ENCODE data around the gene ELL. TPM values are rescaled to one million over a fixed set of nuclear protein-coding genes. Genes with fewer than 3 reads are reported as not detected.

Gene ELL
- total and polyA plus RNA-seq, 9 donors: 1.6 to 22.3 (median 17.0) TPM

Other genes starting within 250 kb of the ELL start
- 10 to 100 TPM in 5 of 7 donors, 1 to 10 TPM in 2; 6.0 to 18.4 (median 11.7) TPM for gene IQCN, start 247.6 kb downstream of the ELL start, total RNA-seq
- gene IQCN, start 247.6 kb downstream of the ELL start, polyA plus RNA-seq: 1 to 10 TPM; 2.5 to 9.3 TPM
- 1,000 to 10,000 TPM in 2 of 7 donors, 100 to 1,000 TPM in 5; 163 to 1,260 (median 581) TPM for gene JUND, start 240.4 kb downstream of the ELL start, total RNA-seq
- gene JUND, start 240.4 kb downstream of the ELL start, polyA plus RNA-seq: 100 to 1,000 TPM in 1 of 2 donors, 10 to 100 TPM in 1; 95.2 to 301 TPM
- 100 to 1,000 TPM in 1 of 7 donors, 10 to 100 TPM in 6; 45.0 to 121 (median 77.3) TPM for gene LSM4, start 199.0 kb downstream of the ELL start, total RNA-seq
- gene LSM4, start 199.0 kb downstream of the ELL start, polyA plus RNA-seq: 10 to 100 TPM; 38.3 to 66.0 TPM
- gene PGPEP1, start 181.5 kb downstream of the ELL start, total RNA-seq: 10 to 100 TPM in 6 of 7 donors, 1 to 10 TPM in 1; 9.3 to 64.5 (median 50.3) TPM
- gene PGPEP1, start 181.5 kb downstream of the ELL start, polyA plus RNA-seq: 10 to 100 TPM; 13.8 to 16.9 TPM
- 10 to 100 TPM in 2 of 7 donors, 1 to 10 TPM in 5; 1.5 to 20.9 (median 3.7) TPM for gene GDF15, start 135.9 kb downstream of the ELL start, total RNA-seq
- gene GDF15, start 135.9 kb downstream of the ELL start, polyA plus RNA-seq: 1 to 10 TPM in 1 of 2 donors, under 1 TPM in 1; 0.67 to 2.7 TPM
- gene LRRC25, start 124.4 kb downstream of the ELL start, total RNA-seq: 1 to 10 TPM; 1.8 to 9.2 (median 2.4) TPM
- 1 to 10 TPM; 1.4 to 3.2 TPM for gene LRRC25, start 124.4 kb downstream of the ELL start, polyA plus RNA-seq
- 100 to 1,000 TPM in 2 of 7 donors, 10 to 100 TPM in 5; 58.9 to 124 (median 88.3) TPM for gene SSBP4, start 102.7 kb downstream of the ELL start, total RNA-seq
- 10 to 100 TPM in 1 of 2 donors, 1 to 10 TPM in 1; 4.6 to 90.3 TPM for gene SSBP4, start 102.7 kb downstream of the ELL start, polyA plus RNA-seq
- 100 to 1,000 TPM in 6 of 7 donors, 10 to 100 TPM in 1; 45.2 to 345 (median 217) TPM for gene ISYNA1, start 83.9 kb downstream of the ELL start, total RNA-seq
- 100 to 1,000 TPM in 1 of 2 donors, 1 to 10 TPM in 1; 9.6 to 144 TPM for gene ISYNA1, start 83.9 kb downstream of the ELL start, polyA plus RNA-seq
- 100 to 1,000 TPM; 198 to 354 (median 290) TPM for gene FKBP8, start 21.5 kb upstream of the ELL start, total RNA-seq
- 100 to 1,000 TPM in 1 of 2 donors, 10 to 100 TPM in 1; 14.1 to 319 TPM for gene FKBP8, start 21.5 kb upstream of the ELL start, polyA plus RNA-seq
- 10 to 100 TPM; 63.5 to 76.7 (median 65.9) TPM for gene KXD1, start 35.8 kb upstream of the ELL start, total RNA-seq
- 10 to 100 TPM; 52.0 to 78.3 TPM for gene KXD1, start 35.8 kb upstream of the ELL start, polyA plus RNA-seq
- gene UBA52, start 49.8 kb upstream of the ELL start, total RNA-seq: 1,000 to 10,000 TPM; 1,269 to 1,882 (median 1,382) TPM
- gene UBA52, start 49.8 kb upstream of the ELL start, polyA plus RNA-seq: 1,000 to 10,000 TPM; 1,409 to 1,581 TPM
- 100 to 1,000 TPM in 2 of 7 donors, 10 to 100 TPM in 5; 46.5 to 146 (median 66.7) TPM for gene REX1BD, start 66.7 kb upstream of the ELL start, total RNA-seq
- 10 to 100 TPM in 1 of 2 donors, 1 to 10 TPM in 1; 5.3 to 89.2 TPM for gene REX1BD, start 66.7 kb upstream of the ELL start, polyA plus RNA-seq
- 1 to 10 TPM in 2 of 7 donors, under 1 TPM in 2, not detected in 3; 0.51 to 1.1 (median 1.0) TPM for gene CRLF1, start 84.7 kb upstream of the ELL start, total RNA-seq
- gene CRLF1, start 84.7 kb upstream of the ELL start, polyA plus RNA-seq: 1 to 10 TPM in 1 of 2 donors, under 1 TPM in 1; 0.83 to 1.2 TPM
- gene TMEM59L, start 90.8 kb upstream of the ELL start, total RNA-seq: under 1 TPM in 4 of 7 donors, not detected in 3; 0.20 to 0.53 (median 0.52) TPM
- gene TMEM59L, start 90.8 kb upstream of the ELL start, polyA plus RNA-seq: under 1 TPM in 1 of 2 donors, not detected in 1; 0.38 TPM
- gene KLHL26, start 115.0 kb upstream of the ELL start, total RNA-seq: 10 to 100 TPM in 5 of 7 donors, 1 to 10 TPM in 2; 4.6 to 24.0 (median 15.7) TPM
- 1 to 10 TPM; 1.6 to 5.7 TPM for gene KLHL26, start 115.0 kb upstream of the ELL start, polyA plus RNA-seq
- 10 to 100 TPM in 5 of 7 donors, 1 to 10 TPM in 2; 2.4 to 19.5 (median 14.6) TPM for gene CRTC1, start 161.6 kb upstream of the ELL start, total RNA-seq
- gene CRTC1, start 161.6 kb upstream of the ELL start, polyA plus RNA-seq: 1 to 10 TPM; 2.3 to 8.4 TPM

All from ovary (tissue), 9 donors.